SJSA1 (cell line): ENCODE results near the gene CLIP3. TPM values are rescaled to one million over a fixed set of nuclear protein-coding genes. Genes with fewer than 3 reads are reported as not detected.
"Not testable (repeated sequence)": the region's sequence is repeated elsewhere in the genome, so short reads cannot be mapped to it uniquely, and the experiment has no call there.

Experiments used
- DNase-seq, 2 experiments: peaks; one replicate each; pipeline ENCODE4 v3.0.0-alpha.2; 2015 to 2020; ENCODE audit warnings: low spot score in 2 of 2, low read depth in 1 of 2
- H3K27ac ChIP-seq: fragments of 250-450 bp; sonication (Bioruptor Pico); 2 replicates; pipeline ENCODE4 v1.5.1; 2020; ENCODE audit warnings: mild to moderate bottlenecking, moderate library complexity
- H3K27me3 ChIP-seq: fragments of 250-450 bp; sonication (Bioruptor Pico); replicated peaks from 2 replicates; pipeline ENCODE4 v1.5.1; 2020; ENCODE audit warnings: mild to moderate bottlenecking, moderate library complexity
- H3K36me3 ChIP-seq: fragments of 250-450 bp; sonication (Bioruptor Pico); 2 replicates; pipeline ENCODE4 v1.5.1; 2020; ENCODE audit warnings: mild to moderate bottlenecking
- H3K4me1 ChIP-seq: fragments of 250-450 bp; sonication (Bioruptor Pico); replicated peaks from 2 replicates; pipeline ENCODE4 v1.6.1; 2021; ENCODE audit warnings: mild to moderate bottlenecking
- H3K4me3 ChIP-seq: fragments of 250-450 bp; sonication (Bioruptor Pico); 2 replicates; pipeline ENCODE4 v1.5.1; 2020; ENCODE audit warnings: mild to moderate bottlenecking
- H3K9me3 ChIP-seq: fragments of 250-450 bp; sonication (Bioruptor Pico); replicated peaks from 2 replicates; pipeline ENCODE4 v1.5.1; 2020; ENCODE audit warnings: mild to moderate bottlenecking
- total RNA-seq: library from RNA; depleted of rRNA; stranded (reverse); fragments of >200 nt; shearing (Covaris generic); gene quantifications from 2 replicates; pipeline ENCODE4 v1.2.3, GENCODE V29; 2014; rRNA removed

CLIP3 gene
- total RNA-seq = 1.5 and 2.3 TPM in 2 replicates

- no peak within 1 kb of the TSS for H3K27ac ChIP-seq
- H3K36me3 ChIP-seq = no peaks in the 10 kb centered on the region
Observed at GRCh38 chr19:36032251-36033104, at the start of gene CLIP3. TSS of gene CLIP3 (minus strand) at chr19:36032873. CDS start at chr19:36032357, 516 bp downstream.

GRCh38 chr19:36081894-36082293 lies 49.2 kb upstream of the CLIP3 start:
- Histone ChIP-seq H3K27ac (no peak overlapping the region), H3K27me3 (no peaks in the 10 kb centered on the region), H3K9me3 (no peaks in the 10 kb centered on the region), H3K4me1 (no peaks in the 10 kb centered on the region), H3K4me3 (no peak overlapping the region), H3K36me3 (peaks cover 89% of the 10 kb centered on the region)
- no peak for DNase-seq

More at GRCh38 chr19:36032251-36033104, at the start of gene CLIP3:
- H3K4me1 ChIP-seq = peaks cover 10% of the 10 kb centered on the region
- no peaks in the 10 kb centered on the region for H3K9me3 ChIP-seq
- no peaks in the 10 kb centered on the region for H3K27me3 ChIP-seq
- H3K4me3 ChIP-seq = peak within 1 kb of the TSS; percentile 47
- DNase-seq = peak; percentile 41 to 84

GRCh38 chr19:36081385-36081784 lies 48.7 kb upstream of the CLIP3 start:
- H3K4me3 ChIP-seq = no peak overlapping the region
- no peaks in the 10 kb centered on the region for H3K9me3 ChIP-seq
- no peak overlapping the region for H3K27ac ChIP-seq
- no peaks in the 10 kb centered on the region for H3K4me1 ChIP-seq
- DNase-seq = no peak
- H3K27me3 ChIP-seq = no peaks in the 10 kb centered on the region
- peaks cover 86% of the 10 kb centered on the region for H3K36me3 ChIP-seq

- Histone ChIP-seq H3K27ac (no peak overlapping the region), H3K9me3 (no peaks in the 10 kb centered on the region), H3K27me3 (no peaks in the 10 kb centered on the region), H3K36me3 (peaks cover 88% of the 10 kb centered on the region), H3K4me1 (no peaks in the 10 kb centered on the region), H3K4me3 (no peak overlapping the region)
- no peak for DNase-seq
Observed at GRCh38 chr19:36079389-36079945, 46.8 kb upstream of the CLIP3 start.

GRCh38 chr19:36073121-36073876 lies 40.6 kb upstream of the CLIP3 start:
- peaks cover 10% of the 10 kb centered on the region for H3K4me1 ChIP-seq
- no peak overlapping the region for H3K4me3 ChIP-seq
- DNase-seq = no peak
- H3K9me3 ChIP-seq = no peaks in the 10 kb centered on the region
- H3K36me3 ChIP-seq = peaks cover 72% of the 10 kb centered on the region
- H3K27ac ChIP-seq = no peak overlapping the region
- no peaks in the 10 kb centered on the region for H3K27me3 ChIP-seq

- H3K4me3 ChIP-seq = no peak overlapping the region
- no peaks in the 10 kb centered on the region for H3K27me3 ChIP-seq
- H3K9me3 ChIP-seq = no peaks in the 10 kb centered on the region
- no peak overlapping the region for H3K27ac ChIP-seq
- H3K4me1 ChIP-seq = peaks cover 10% of the 10 kb centered on the region
- peaks cover 73% of the 10 kb centered on the region for H3K36me3 ChIP-seq
- no peak for DNase-seq
Observed at GRCh38 chr19:36072081-36072480, 39.4 kb upstream of the CLIP3 start.

GRCh38 chr19:36068810-36069499 lies 36.3 kb upstream of the CLIP3 start:
- not testable (repeated sequence) for H3K4me1 ChIP-seq, H3K27me3 ChIP-seq, H3K4me3 ChIP-seq, H3K27ac ChIP-seq, H3K9me3 ChIP-seq, DNase-seq
- peaks cover 77% of the 10 kb centered on the region for H3K36me3 ChIP-seq

- H3K4me1 ChIP-seq = peaks cover 10% of the 10 kb centered on the region
- H3K27ac ChIP-seq = no peak overlapping the region
- H3K9me3 ChIP-seq = no peaks in the 10 kb centered on the region
- no peak for DNase-seq
- no peak overlapping the region for H3K4me3 ChIP-seq
- H3K27me3 ChIP-seq = no peaks in the 10 kb centered on the region
- H3K36me3 ChIP-seq = peaks cover 79% of the 10 kb centered on the region
Observed at GRCh38 chr19:36067681-36068080, 35.0 kb upstream of the CLIP3 start.

- no peaks in the 10 kb centered on the region for H3K4me1 ChIP-seq
- no peak for DNase-seq
- H3K27me3 ChIP-seq = no peaks in the 10 kb centered on the region
- no peak overlapping the region for H3K27ac ChIP-seq
- H3K36me3 ChIP-seq = peaks cover 84% of the 10 kb centered on the region
- no peaks in the 10 kb centered on the region for H3K9me3 ChIP-seq
- H3K4me3 ChIP-seq = no peak overlapping the region
Observed at GRCh38 chr19:36064826-36065225, 32.2 kb upstream of the CLIP3 start.

GRCh38 chr19:36061367-36061766 lies 28.7 kb upstream of the CLIP3 start:
- Histone ChIP-seq H3K4me3 (no peak overlapping the region), H3K36me3 (peaks cover 94% of the 10 kb centered on the region), H3K4me1 (peaks cover under 1% of the 10 kb centered on the region; the same call in 1 of the 2 replicates), H3K9me3 (no peaks in the 10 kb centered on the region), H3K27ac (no peak overlapping the region), H3K27me3 (no peaks in the 10 kb centered on the region)
- DNase-seq = no peak

GRCh38 chr19:36060430-36060829 lies 27.8 kb upstream of the CLIP3 start:
- H3K27ac ChIP-seq = no peak overlapping the region
- H3K27me3 ChIP-seq = no peaks in the 10 kb centered on the region
- no peaks in the 10 kb centered on the region for H3K9me3 ChIP-seq
- no peak overlapping the region for H3K4me3 ChIP-seq
- H3K36me3 ChIP-seq = peaks cover 90% of the 10 kb centered on the region
- peaks cover 9% of the 10 kb centered on the region for H3K4me1 ChIP-seq
- DNase-seq = no peak

GRCh38 chr19:36059180-36059910 lies 26.7 kb upstream of the CLIP3 start:
- Histone ChIP-seq H3K9me3 (no peaks in the 10 kb centered on the region), H3K4me1 (peaks cover 9% of the 10 kb centered on the region), H3K27ac (no peak overlapping the region), H3K36me3 (peaks cover 79% of the 10 kb centered on the region), H3K4me3 (no peak overlapping the region), H3K27me3 (no peaks in the 10 kb centered on the region)
- no peak for DNase-seq
